CD1c-positive myeloid dendritic cell (primary cell): ENCODE results near the gene WDR87.
A peak's percentile ranks its signal among the peaks of the same experiment; 100 is the strongest.
"Not testable (repeated sequence)": the region's sequence is repeated elsewhere in the genome, so short reads cannot be mapped to it uniquely, and the experiment has no call there.

Experiments
- DNase-seq: peaks from one replicate; pipeline ENCODE4 v3.0.0-alpha.2; 2016; ENCODE audit errors: extremely low spot score

WDR87 gene

GRCh38 chr19:37930416-37930815 lies 24.0 kb upstream of the WDR87 start:
- no peak for DNase-seq

GRCh38 chr19:37929355-37929923 lies 23.0 kb upstream of the WDR87 start:
- DNase-seq: no peak

- peak; percentile 57 for DNase-seq
These were observed 22.3 kb upstream of the WDR87 start for GRCh38 chr19:37928527-37929286.

GRCh38 chr19:37926711-37927110 lies 20.3 kb upstream of the WDR87 start:
- DNase-seq: no peak

- DNase-seq: no peak
These were observed 19.9 kb upstream of the WDR87 start for GRCh38 chr19:37926255-37926654.

- DNase-seq: no peak
These were observed 18.8 kb upstream of the WDR87 start for GRCh38 chr19:37925212-37925611.

GRCh38 chr19:37924573-37924972 lies 18.2 kb upstream of the WDR87 start:
- not testable (repeated sequence) for DNase-seq

- DNase-seq: no peak
These were observed 14.4 kb upstream of the WDR87 start for GRCh38 chr19:37920591-37921450.

GRCh38 chr19:37914908-37915307 lies 8.5 kb upstream of the WDR87 start:
- peak; percentile 28 for DNase-seq

- DNase-seq: no peak
These were observed 3.3 kb upstream of the WDR87 start for GRCh38 chr19:37909661-37910199.

- peak; percentile 36 for DNase-seq
These were observed 1.5 kb upstream of the WDR87 start for GRCh38 chr19:37907735-37908455.

- DNase-seq: peak; percentile 98
These were observed 708 bp upstream of the WDR87 start, which contains the start of gene SIPA1L3 for GRCh38 chr19:37906869-37907734. Gene SIPA1L3 (plus strand): TSS chr19:37907208. CDS start chr19:38081566, 174,358 bp downstream.

GRCh38 chr19:37903096-37903495 lies 3.3 kb downstream of the WDR87 start:
- DNase-seq: no peak

- DNase-seq: peak; percentile 88
These were observed 3.7 kb downstream of the WDR87 start for GRCh38 chr19:37902668-37903067.

- no peak for DNase-seq
These were observed 6.4 kb downstream of the WDR87 start for GRCh38 chr19:37899966-37900365.

GRCh38 chr19:37899453-37899852 lies 6.9 kb downstream of the WDR87 start:
- DNase-seq: no peak

GRCh38 chr19:37896180-37896579 lies 10.2 kb downstream of the WDR87 start:
- DNase-seq: no peak

GRCh38 chr19:37893845-37894575 lies 12.4 kb downstream of the WDR87 start:
- no peak for DNase-seq

- DNase-seq: no peak
These were observed 19.8 kb downstream of the WDR87 start for GRCh38 chr19:37886571-37886970.

GRCh38 chr19:37885392-37885791 lies 21.0 kb downstream of the WDR87 start:
- no peak for DNase-seq
